H9 (cell line): Measurements from ENCODE around the gene LDHA. TPM values are rescaled to one million over a fixed set of nuclear protein-coding genes. Genes with fewer than 3 reads are reported as not detected.

Experiments
- DNase-seq: peaks from one replicate; pipeline ENCODE4 v3.0.0-alpha.2; 2017
- H2AFZ ChIP-seq: one replicate; pipeline ENCODE4 v1.6.1; 2013; ENCODE audit warnings: mild to moderate bottlenecking, low read length, control low read depth, moderate library complexity
- H2AK5ac ChIP-seq: 2 replicates; pipeline ENCODE4 v1.6.1; 2013; ENCODE audit warnings: low read length, control low read depth, mixed read lengths; ENCODE audit not compliant: insufficient read length
- H2BK120ac ChIP-seq: one replicate; pipeline ENCODE4 v1.6.1; 2013; ENCODE audit warnings: low read depth, mild to moderate bottlenecking, low read length, control low read depth, inconsistent platforms; ENCODE audit not compliant: poor library complexity, severe bottlenecking
- H2BK12ac ChIP-seq: 2 replicates; pipeline ENCODE4 v1.6.1; 2013; ENCODE audit warnings: low read length, control low read depth, mixed read lengths, low read depth; ENCODE audit not compliant: insufficient read length
- H2BK15ac ChIP-seq: 2 replicates; pipeline ENCODE4 v1.6.1; 2013; ENCODE audit warnings: low read depth, low read length, control low read depth
- H2BK20ac ChIP-seq: one replicate; pipeline ENCODE4 v1.6.1; 2013; ENCODE audit warnings: low read depth, mild to moderate bottlenecking, low read length, control low read depth, inconsistent platforms; ENCODE audit not compliant: poor library complexity, severe bottlenecking
- H2BK5ac ChIP-seq: 2 replicates; pipeline ENCODE4 v1.6.1; 2013; ENCODE audit warnings: low read length, control low read depth, mixed read lengths; ENCODE audit not compliant: insufficient read length
- H3K14ac ChIP-seq: 2 replicates; pipeline ENCODE4 v1.6.1; 2013; ENCODE audit warnings: low read length, control low read depth; ENCODE audit not compliant: insufficient read depth
- H3K18ac ChIP-seq: 2 replicates; pipeline ENCODE4 v1.6.1; 2013; ENCODE audit warnings: low read depth, mild to moderate bottlenecking, mixed read lengths, low read length, control low read depth; ENCODE audit not compliant: insufficient read length
- H3K23ac ChIP-seq: 2 replicates; pipeline ENCODE4 v1.6.1; 2013; ENCODE audit warnings: low read length, control low read depth, mixed read lengths, low read depth; ENCODE audit not compliant: insufficient read length
- H3K23me2 ChIP-seq: 2 replicates; pipeline ENCODE4 v1.6.1; 2013; ENCODE audit warnings: low read depth, mild to moderate bottlenecking, mixed read lengths, low read length, control low read depth; ENCODE audit not compliant: insufficient read length, poor library complexity, severe bottlenecking
- H3K27ac ChIP-seq: 2 replicates; pipeline ENCODE4 v1.5.1; 2013; ENCODE audit warnings: low read length, control low read depth, mixed read lengths, low read depth; ENCODE audit not compliant: insufficient read length
- H3K27me3 ChIP-seq: 2 replicates; pipeline ENCODE4 v1.6.1; 2013; ENCODE audit warnings: low read length, control low read depth, inconsistent platforms; ENCODE audit not compliant: insufficient read depth
- H3K4ac ChIP-seq: 2 replicates; pipeline ENCODE4 v1.6.1; 2013; ENCODE audit warnings: low read depth, mild to moderate bottlenecking, control low read depth, inconsistent platforms, low read length, moderate library complexity
- H3K4me1 ChIP-seq: 2 replicates; pipeline ENCODE4 v1.6.1; 2013; ENCODE audit warnings: low read length, control low read depth, inconsistent platforms; ENCODE audit not compliant: insufficient read depth
- H3K4me2 ChIP-seq: 2 replicates; pipeline ENCODE4 v1.6.1; 2013; ENCODE audit warnings: low read length, control low read depth, mixed read lengths; ENCODE audit not compliant: insufficient read length, insufficient read depth
- H3K56ac ChIP-seq: 2 replicates; pipeline ENCODE4 v1.6.1; 2013; ENCODE audit warnings: low read depth, mild to moderate bottlenecking, mixed read lengths, low read length, control low read depth; ENCODE audit not compliant: insufficient read length
- H3K79me1 ChIP-seq: 2 replicates; pipeline ENCODE4 v1.6.1; 2013; ENCODE audit warnings: low read depth, mild to moderate bottlenecking, moderate library complexity, low read length, control low read depth, inconsistent platforms; ENCODE audit not compliant: insufficient read depth, poor library complexity, severe bottlenecking
- H3K79me2 ChIP-seq: 2 replicates; pipeline ENCODE4 v1.6.1; 2013; ENCODE audit warnings: low read length, control low read depth, inconsistent platforms; ENCODE audit not compliant: insufficient read depth
- H3K9ac ChIP-seq: 2 replicates; pipeline ENCODE4 v1.6.1; 2013; ENCODE audit warnings: low read length, control low read depth, mixed read lengths; ENCODE audit not compliant: insufficient read length; ENCODE audit errors: extremely low read depth
- H3K9me3 ChIP-seq: one replicate; pipeline ENCODE4 v1.6.1; 2013; ENCODE audit warnings: low read depth, low read length, inconsistent platforms; ENCODE audit not compliant: control insufficient read depth
- H3T11ph ChIP-seq: one replicate; pipeline ENCODE4 v1.6.1; 2013; ENCODE audit warnings: mild to moderate bottlenecking, low read length, control low read depth, inconsistent platforms
- H4K20me1 ChIP-seq: one replicate; pipeline ENCODE4 v1.6.1; 2013; ENCODE audit not compliant: control insufficient read depth, insufficient read length, insufficient read depth
- H4K5ac ChIP-seq: 2 replicates; pipeline ENCODE4 v1.6.1; 2013; ENCODE audit warnings: low read depth, mild to moderate bottlenecking, mixed read lengths, low read length, control low read depth; ENCODE audit not compliant: insufficient read length
- H4K8ac ChIP-seq: replicated peaks from 2 replicates; pipeline ENCODE4 v1.6.1; 2013; ENCODE audit warnings: low read length, control low read depth, mixed read lengths, low read depth; ENCODE audit not compliant: insufficient read length
- H4K91ac ChIP-seq: 2 replicates; pipeline ENCODE4 v1.6.1; 2013; ENCODE audit warnings: low read depth, mild to moderate bottlenecking, moderate library complexity, mixed read lengths, low read length, control low read depth; ENCODE audit not compliant: insufficient read length
- H3K27ac Mint-ChIP-seq, 3 experiments: 2 replicates in 2 of 3; 3 replicates in 1 of 3; pipeline ENCODE4 v1.8.0; 2020 to 2021; ENCODE audit warnings: mixed read lengths in 3 of 3, mild to moderate bottlenecking in 1 of 3, moderate library complexity in 1 of 3
- H3K27me3 Mint-ChIP-seq: 2 replicates; pipeline ENCODE4 v1.8.0; 2021; ENCODE audit warnings: low read depth, mild to moderate bottlenecking, moderate library complexity, mixed read lengths
- H3K36me3 Mint-ChIP-seq, 3 experiments: 2 replicates in 2 of 3; 3 replicates in 1 of 3; pipeline ENCODE4 v1.8.0; 2020 to 2021; ENCODE audit warnings: low read depth in 3 of 3, mixed read lengths in 3 of 3; ENCODE audit not compliant: insufficient read depth in 1 of 3
- H3K4me1 Mint-ChIP-seq, 2 experiments: 2 replicates each; pipeline ENCODE4 v1.8.0; 2020; ENCODE audit warnings: mixed read lengths in 2 of 2
- H3K4me3 Mint-ChIP-seq, 2 experiments: 2 replicates in 1 of 2; 3 replicates in 1 of 2; pipeline ENCODE4 v1.8.0; 2020 to 2021; ENCODE audit warnings: mild to moderate bottlenecking in 2 of 2, mixed read lengths in 2 of 2, moderate library complexity in 1 of 2
- H3K9me3 Mint-ChIP-seq, 2 experiments: 2 replicates in 1 of 2; 3 replicates in 1 of 2; pipeline ENCODE4 v1.8.0; 2020; ENCODE audit warnings: mild to moderate bottlenecking in 2 of 2, mixed read lengths in 2 of 2, moderate library complexity in 1 of 2
- CTCF ChIP-seq: fragments of 200-600 bp; sonication (generic); conservative IDR thresholded peaks from 3 replicates; pipeline ENCODE4 v1.8.0; 2021; ENCODE audit warnings: antibody characterized with exemption, mild to moderate bottlenecking
- WGBS: extraction: QIAGEN DNeasy Blood & Tissue Kit; methylation state at CpG from one replicate; pipeline ENCODE4 v1.1.7; 2013; ENCODE audit warnings: missing lambda C conversion rate, low lambda C conversion rate, mixed read lengths; ENCODE audit not compliant: insufficient read length; ENCODE audit errors: extremely low coverage; 5-methylcytosine and 5-hydroxymethylcytosine counted together
- total RNA-seq: library from RNA; stranded (reverse); gene quantifications from 2 replicates; pipeline ENCODE4 v1.2.1, GENCODE V29; 2021

The LDHA gene
- total RNA-seq, 1 experiment from 2014 or later = 720 TPM

GRCh38 chr11:18429332-18429731, 35.0 kb downstream of the LDHA start:
- H4K20me1 ChIP-seq = no peaks in the 10 kb centered on the region
- no peak overlapping the region for H4K91ac ChIP-seq
- H4K8ac ChIP-seq = no peak overlapping the region
- Mint-ChIP-seq H3K4me3 (no peak overlapping the region), H3K36me3 (no peaks in the 10 kb centered on the region), H3K27me3 (no peaks in the 10 kb centered on the region), H3K4me1 (peaks cover 0 to 4% of the 10 kb centered on the region in 2 experiments; a peak in 1 of 4 replicates), H3K27ac (no peak overlapping the region), H3K9me3 (no peaks in the 10 kb centered on the region)
- no peak overlapping the region for H2AFZ ChIP-seq
- H3K9me3 ChIP-seq = no peaks in the 10 kb centered on the region
- no peaks in the 10 kb centered on the region for H3K79me2 ChIP-seq
- H2BK120ac ChIP-seq = no peak overlapping the region
- no peak overlapping the region for H3K18ac ChIP-seq
- H2BK20ac ChIP-seq = no peak overlapping the region
- no peaks in the 10 kb centered on the region for H3K27me3 ChIP-seq
- H3K79me1 ChIP-seq = no peaks in the 10 kb centered on the region
- H3K4me1 ChIP-seq = no peaks in the 10 kb centered on the region
- no peak for DNase-seq
- no CpG with 5 or more reads among the region's 5 CpGs for WGBS
- H3K23me2 ChIP-seq = no peaks in the 10 kb centered on the region
- no peak overlapping the region for H3T11ph ChIP-seq
- H3K9ac ChIP-seq = no peak overlapping the region
- H3K14ac ChIP-seq = no peak overlapping the region
- H3K4ac ChIP-seq = no peak overlapping the region
- no peak overlapping the region for H2AK5ac ChIP-seq
- H3K56ac ChIP-seq = no peak overlapping the region
- no peak overlapping the region for H3K27ac ChIP-seq
- H4K5ac ChIP-seq = no peak overlapping the region
- H3K4me2 ChIP-seq = no peak overlapping the region
- H2BK5ac ChIP-seq = no peak overlapping the region
- no peak overlapping the region for H2BK15ac ChIP-seq
- no peak overlapping the region for H2BK12ac ChIP-seq
- no peak for TF ChIP-seq CTCF
- H3K23ac ChIP-seq = no peak overlapping the region
